NCI-H1092 (cell line): ENCODE data around the gene ANKRD13B.
"Not testable (repeated sequence)": the region's sequence is repeated elsewhere in the genome, so short reads cannot be mapped to it uniquely, and the experiment has no call there.

Experiments
- DNase-seq: peaks from one replicate; lab custom pipeline; 2025; lab: John Stamatoyannopoulos, UW

The ANKRD13B gene

DNA sequence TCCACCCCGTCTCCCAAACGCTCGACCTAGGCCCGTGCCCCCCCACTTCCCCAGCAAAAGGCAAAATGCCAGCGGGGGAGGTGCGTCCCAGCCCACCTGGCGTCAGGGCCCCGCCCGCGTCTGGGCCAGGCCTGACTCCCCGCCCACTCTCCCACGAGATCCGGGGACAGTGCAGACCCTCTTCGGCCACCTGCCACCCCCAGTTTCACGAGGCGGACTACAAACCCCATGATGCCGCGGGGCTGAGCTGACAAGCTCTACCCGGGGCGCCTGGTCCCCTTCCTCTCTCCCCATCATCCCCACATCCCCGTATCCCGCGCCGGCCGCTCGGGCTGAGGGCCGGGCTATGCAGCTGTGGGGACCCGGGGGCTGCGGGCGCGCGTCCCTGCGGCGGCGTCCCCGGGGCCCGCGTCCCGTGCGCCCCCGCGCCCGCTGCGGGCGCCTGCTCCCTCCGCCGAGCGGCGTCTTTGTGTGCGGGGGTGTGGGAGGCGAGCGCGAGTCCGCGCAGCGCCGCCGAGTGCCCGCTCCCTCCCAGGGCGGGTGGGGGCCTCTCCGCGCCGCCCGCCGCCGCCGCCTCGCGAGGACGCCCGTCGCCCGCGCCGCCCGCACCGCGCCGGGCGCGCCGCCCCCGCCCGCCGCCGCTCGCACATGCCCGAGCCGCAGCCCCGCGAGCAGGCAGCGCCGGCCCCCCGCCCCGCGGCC is at the start of gene ANKRD13B:
Gene ANKRD13B, plus strand, starts transcription at position 283 of the 702 bp plus-strand sequence. CDS start 490 bp downstream, outside the sequence.
- DNase-seq: peak; percentile 47

DNA sequence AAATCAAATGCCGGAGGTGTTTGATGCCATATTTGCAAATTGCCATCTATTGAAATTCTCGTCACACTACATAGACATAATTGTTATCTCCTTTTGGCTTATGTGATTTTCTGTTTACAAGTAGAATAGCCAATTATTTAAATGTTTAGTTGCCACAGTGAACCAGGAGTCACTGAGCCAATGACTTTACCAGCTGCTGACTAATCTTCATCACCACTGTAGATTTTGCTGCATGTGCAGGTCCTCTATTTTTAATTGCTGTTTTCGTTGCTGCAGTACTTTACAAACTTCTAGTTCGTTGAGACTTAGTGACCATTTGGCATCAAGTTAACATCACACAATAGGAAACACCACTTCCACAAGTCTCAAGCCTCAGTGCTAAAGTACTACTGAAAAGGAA is 48.9 kb upstream of the ANKRD13B start:
- no peak for DNase-seq

DNA sequence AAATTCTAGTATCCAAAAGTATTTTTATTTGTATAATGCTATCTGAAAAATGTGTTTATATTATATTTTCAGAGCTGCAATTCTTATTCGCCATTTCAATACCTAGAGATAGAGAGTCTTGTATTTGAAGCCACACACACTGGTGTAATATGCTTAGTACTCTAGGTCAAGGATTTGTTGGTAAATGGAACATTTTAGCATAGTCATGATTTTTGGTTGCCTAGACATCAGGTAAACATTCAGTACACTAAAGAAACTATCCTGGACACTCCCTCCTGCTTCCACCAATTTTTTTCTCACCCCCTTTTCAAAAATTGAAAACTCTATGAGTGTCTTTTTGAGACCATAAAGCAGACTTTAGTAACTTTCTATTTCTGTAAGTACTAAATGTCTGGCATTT is 46.8 kb upstream of the ANKRD13B start:
- DNase-seq: no peak

DNA sequence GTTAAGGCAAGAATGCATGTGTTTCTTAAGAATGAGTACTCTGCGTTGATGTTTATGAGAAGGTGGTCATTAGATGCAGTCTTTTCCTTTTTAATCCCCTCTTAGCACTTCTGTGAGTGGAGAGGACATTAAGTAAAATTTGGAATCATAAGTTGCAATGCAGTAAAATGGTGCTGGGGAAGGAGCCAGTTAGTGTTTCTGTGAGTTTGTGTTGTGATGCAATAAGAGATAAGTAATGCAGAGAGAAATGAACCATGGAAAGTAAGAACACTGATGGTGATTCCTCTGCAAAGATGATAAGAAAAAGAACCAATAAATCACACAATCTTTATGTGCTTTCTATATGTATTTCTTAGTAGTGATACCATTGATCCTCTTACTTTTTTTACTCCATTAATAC is 46.1 kb upstream of the ANKRD13B start:
- DNase-seq: no peak

DNA sequence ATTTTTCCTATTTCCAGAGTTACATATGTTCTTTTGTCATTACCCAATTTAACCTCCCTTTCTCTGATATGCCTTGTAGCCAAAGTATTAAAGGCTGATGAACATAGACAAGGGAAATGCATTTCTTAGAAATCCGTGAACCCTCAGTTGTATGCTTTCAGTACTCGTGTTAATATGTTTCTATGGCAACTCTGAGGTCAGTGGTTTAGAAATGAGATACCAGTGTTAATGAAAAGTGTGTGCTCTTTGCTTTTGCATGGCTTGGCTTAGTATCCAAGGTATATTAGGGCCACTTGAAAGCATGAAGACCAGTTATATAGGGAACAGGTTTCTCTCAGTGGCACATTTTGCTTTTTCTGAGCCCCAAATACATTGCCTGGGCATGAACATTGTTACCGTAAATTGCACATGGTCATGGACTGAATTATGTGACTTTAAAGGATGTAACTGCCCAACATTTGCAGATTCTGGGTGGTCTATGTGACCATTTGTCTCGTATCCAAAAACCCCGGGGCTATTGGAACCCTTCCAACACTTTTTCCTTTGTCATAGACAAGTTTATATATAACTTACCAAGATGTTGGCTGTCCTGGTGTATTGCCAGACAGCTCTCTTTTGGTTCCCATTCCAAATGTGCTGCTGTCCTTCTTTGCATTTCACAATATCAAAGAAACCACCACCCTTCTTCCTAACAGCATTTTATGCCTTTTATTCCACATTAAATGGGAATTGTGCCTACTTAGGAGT is 43.6 kb upstream of the ANKRD13B start:
- no peak for DNase-seq

DNA sequence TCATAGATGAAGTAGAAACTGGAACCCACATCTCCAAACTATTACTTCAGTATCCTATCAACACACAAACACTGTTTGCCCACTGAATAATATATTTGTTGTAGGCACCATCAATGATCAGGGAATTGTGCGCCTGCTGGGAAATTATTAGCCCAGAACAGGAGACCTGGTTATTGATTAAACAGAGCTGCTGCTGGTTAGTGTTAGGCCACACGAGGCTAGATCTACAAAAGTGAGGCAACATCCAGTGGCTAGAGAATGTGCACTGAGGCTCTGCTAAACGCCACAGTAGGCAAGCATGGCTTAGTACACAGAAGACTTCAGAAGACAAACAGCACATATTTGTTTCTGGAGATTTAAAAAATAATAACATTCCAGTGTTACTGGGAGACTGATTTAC is 37.1 kb upstream of the ANKRD13B start:
- DNase-seq: no peak

DNA sequence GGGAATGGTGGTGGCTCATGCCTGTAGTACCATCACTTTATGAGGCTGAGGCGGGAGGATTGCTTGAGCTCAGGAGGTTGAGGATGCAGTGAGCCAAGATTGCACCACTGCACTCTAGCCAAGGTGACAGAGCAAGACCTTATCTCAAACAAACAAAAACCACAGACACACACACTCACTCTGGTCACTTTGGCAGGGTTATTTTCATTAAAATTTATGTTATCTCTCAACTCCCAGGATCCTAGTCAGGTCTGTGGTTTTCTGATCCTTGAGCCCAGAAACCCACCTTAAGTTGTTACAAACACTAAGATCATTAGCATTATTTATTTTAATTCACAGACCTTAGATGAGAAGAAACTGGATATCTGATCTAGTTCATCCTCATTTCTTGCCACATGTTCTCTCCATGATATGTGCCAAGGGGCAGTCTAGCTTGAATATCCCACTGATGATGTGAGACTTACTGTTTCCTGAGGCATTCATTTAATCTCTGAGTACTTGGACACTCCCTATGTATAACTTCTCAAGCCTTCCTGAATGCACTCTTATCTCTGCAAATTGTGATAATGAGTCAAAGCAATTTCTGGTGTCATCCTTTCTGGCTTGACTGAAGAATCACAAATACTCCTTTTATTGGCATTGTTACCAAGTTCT is 35.7 kb upstream of the ANKRD13B start:
- DNase-seq: no peak

DNA sequence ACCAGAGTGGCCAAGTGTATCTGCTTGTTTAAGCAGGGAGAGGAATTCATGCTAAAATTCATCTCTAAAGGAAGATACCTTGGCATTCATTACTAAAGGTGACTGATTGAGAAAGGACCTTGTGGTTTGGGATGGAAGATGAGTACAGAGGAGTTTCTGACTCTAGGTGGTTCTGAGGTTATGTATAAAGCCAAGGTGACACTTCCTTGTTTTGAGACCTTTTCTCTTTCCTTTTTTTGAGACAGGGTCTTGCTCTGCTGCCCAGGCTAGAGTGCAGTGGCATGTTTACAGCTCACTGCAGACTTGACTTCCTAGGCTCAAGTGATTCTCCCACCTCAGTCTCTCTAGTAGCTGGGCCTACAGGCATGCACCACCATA is 35.2 kb upstream of the ANKRD13B start:
- DNase-seq: no peak

DNA sequence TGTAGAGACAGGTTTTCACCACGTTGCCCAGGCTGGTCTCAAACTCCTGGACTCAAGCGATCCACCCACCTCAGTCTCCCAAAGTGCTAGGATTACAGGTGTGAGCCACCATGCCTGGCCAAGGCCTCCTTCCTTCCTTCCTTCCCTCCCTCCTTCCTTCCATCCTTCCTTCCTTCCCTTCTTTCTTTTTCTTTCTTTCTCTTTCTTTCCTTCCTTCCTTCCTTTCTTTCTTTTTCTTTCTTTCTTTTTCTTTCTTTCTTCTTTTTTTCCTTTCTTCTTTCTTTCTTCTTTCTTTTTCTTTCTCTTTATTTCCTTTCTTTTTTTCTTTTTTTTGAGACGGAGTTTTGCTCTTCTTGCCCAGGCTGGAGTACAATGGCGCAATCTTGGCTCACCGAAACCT is 34.8 kb upstream of the ANKRD13B start:
- not testable (repeated sequence) for DNase-seq

DNA sequence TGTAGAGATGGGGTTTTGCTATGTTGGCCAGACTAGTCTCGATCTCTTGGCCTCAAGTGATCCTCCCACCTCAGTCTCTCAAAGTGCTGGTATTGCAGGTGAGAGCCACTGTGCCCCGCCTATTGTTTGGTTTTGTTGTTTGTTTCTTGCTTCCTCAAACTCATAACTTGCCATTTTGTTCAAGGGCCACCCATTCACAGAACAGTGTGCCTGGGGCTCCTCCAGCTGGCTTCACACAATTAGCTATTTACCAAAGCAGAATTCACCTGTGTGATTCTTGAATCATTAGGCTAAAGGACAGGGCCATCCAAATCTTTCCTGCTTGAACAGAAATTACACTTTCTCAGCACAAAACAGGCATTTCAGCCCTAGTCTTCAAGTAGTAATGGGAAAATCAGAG is 33.3 kb upstream of the ANKRD13B start:
- no peak for DNase-seq

DNA sequence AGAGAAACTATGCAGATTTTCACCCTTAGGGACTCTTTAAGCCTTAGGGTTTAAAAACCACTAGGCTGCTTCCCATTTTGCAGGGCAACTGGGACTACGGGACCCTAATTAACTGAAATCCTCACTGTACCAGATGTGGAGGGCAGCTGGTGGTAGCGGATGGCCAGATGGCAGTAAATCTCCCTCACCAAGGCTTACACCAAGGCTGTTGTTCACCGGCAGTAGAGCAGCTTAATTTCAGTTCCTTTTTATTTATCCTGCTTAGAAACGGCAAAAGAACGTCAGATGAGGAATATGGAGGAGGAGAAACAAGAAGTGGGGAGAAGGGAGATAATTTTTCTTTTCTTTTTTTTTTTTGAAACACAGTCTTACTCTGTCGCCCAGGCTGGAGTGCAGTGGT is 32.6 kb upstream of the ANKRD13B start:
- DNase-seq: no peak

DNA sequence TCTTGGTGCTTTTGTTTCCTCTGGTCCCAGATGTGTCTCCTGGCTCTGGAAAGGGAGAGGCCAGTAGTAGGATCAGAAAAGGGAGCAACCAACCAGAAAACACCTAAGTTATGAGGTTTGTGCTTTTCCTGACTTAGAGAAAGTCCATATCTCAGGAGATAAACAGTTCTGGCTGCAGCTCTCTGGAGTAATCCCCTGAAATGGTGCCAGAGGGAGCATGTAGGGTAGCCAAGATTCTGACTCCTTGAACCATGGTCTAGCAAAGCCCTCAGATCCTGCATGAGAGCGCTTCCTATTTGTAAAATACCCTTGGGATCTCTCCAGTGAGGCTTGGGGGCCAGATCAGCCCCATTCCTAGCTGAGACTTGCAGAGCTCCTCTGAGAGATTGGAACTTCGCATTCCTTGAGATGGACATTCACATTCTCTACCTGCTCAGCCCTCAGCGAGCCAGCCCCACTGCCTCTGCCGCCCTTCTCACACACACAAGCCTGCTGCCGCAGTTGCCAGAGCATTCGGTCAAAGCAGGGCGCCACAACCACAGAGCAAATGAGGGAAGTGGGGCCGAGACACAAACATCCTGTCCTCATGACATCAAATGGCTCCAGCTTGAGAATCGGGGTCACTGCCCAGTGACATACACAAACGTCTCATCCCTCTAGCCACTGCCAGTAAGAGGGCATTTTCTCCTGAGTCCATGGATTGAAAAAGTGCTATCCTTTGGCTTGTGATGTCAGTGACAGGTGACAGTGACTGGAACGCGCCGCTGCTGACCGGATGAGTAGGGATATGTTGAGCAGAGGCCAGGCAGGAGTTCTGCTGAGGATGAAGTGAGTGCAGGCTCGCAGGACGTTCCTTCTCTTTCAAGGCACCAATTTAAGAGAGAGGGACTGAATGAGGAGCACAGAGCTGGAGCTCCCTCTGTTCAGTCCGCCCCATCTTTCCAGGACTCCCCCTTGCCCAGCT is 31.1 kb upstream of the ANKRD13B start:
- DNase-seq: no peak

DNA sequence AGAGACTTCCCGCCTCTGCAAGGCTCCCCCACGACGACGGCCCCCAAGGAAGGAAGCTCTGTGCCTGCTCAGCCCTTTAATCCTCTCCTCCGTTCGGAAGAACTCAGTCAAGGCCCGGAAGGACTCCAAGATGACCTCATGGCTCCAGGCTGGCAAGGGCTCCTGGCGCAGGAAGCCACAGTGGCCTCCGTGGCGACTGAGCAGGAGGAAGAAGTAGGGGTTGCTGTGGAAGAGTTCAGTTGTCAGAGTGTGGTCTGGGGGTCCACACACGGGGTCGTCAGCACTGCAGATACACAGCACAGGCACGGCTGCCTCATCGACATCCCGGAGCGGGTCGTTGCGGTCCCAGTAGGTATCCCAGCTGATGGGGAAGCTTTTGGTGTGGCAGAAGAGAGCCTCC is 30.3 kb upstream of the ANKRD13B start:
- DNase-seq: no peak

DNA sequence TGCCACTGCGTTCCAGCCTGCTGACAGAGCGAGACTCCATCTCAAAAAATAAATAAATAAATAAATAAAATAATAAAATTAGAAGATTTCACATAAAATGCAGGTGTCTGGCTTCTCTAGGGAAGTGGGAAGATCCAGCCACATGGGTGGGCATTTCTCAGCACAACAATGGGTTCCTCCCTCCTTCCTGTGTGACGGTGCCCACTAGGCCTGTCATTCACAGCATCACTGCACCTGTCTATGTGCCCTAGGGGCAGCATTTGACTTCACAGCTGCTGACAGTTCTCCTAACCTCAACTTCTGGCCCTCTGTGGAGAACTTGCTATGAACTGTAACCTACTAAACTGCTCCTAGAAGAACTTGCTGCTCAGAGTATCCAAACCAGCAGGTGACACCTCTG is 29.1 kb upstream of the ANKRD13B start:
- no peak for DNase-seq

DNA sequence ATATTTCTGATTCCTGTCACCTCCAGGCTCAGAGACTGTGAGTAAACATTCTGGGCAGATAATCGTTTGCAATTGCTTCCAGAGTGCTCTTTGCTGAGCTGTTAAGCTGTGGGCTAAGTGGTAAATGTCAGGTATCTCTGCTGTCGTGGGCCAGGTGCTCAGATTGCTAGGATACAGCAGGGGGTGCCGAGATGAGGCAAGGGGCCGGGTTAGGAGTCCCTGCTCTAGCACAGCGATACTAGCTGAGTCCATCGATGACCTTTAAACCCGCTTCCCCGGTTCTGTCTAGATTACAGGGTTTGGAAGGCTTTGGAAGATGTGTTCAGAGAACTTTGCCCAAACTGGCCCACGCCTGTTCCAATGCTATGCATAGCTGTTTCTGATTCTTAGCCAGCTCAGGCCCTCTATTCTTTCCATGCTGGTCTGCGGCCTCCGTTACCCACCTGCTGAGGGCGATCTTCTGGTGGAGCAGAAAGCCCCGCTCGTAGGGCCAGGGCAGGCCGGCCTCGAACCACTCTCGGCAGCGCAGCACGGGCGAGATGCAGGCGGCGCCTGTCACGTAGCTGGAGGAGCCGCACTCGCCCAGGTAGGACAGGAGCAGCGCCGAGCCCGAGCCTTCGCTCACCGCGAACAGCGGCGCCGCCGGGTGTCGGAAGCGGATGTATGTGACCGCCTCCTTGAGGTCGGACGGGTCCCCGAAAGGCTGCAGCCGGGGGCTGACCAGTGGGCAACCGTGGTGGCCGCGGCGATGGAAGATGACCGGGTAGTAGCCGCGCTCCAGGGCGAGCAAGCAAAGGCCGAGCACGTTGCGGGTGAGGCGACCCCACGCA is 27.1 kb upstream of the ANKRD13B start:
- no peak for DNase-seq

DNA sequence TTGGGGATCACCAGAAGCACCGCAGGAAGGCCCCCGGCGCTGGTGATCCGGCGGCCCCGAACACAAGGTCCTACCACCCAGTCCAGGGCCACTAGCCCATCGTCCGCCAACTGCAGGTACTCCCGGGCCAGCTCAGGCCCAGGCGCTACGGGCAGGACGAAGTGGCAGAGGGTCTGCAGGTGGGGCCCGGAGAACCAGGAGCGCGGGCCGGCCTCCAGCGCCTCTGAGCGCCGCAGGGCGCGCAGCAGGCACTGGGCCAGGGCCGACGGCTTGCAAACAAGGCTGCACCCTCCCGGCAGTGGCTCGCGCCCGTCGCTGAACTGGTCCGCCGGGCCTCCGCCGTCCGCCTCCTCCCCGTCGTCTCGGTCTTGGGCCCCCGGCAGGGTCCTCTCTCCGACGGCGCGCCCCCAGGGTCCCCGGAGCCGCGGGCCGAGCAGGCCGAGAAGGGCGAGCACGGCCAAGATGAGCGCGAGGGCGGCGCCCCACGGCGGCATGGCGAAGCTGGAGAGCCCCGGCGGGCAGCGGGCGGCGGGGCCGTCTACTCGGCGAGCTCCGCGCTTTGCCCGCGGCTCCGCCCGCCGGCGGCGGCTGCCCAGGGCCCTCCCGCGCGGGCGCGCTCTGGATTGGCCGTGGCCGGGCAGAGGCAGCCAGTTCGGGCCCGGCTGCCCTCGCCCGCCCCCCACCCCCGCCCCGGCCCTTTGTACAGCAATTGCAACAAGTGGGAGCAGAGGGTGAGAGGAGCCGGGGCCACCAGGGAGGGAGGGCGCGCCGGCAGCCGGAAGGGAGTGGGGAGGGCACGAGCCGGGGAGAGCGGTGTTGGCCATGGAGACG is 26.2 kb upstream of the ANKRD13B start, which contains the start of gene ABHD15:
Gene ABHD15, minus strand, starts transcription at position 565 of the 831 bp plus-strand sequence. Its CDS starts 71 bp downstream, at position 494.
- peak; percentile 17 for DNase-seq

DNA sequence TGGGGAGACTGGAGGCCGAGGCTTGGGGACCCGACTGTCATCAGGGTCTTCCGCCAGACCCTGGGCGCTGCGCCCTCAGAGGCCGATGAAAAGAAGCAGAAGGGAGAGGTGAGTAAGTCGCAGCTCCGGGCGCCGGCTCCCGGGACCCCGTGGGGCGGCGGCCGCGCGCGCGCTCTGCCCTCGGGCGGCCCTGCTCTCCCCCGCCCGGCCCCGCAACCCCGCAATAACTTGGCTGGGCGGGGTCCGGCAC is 25.7 kb upstream of the ANKRD13B start:
- DNase-seq: no peak

DNA sequence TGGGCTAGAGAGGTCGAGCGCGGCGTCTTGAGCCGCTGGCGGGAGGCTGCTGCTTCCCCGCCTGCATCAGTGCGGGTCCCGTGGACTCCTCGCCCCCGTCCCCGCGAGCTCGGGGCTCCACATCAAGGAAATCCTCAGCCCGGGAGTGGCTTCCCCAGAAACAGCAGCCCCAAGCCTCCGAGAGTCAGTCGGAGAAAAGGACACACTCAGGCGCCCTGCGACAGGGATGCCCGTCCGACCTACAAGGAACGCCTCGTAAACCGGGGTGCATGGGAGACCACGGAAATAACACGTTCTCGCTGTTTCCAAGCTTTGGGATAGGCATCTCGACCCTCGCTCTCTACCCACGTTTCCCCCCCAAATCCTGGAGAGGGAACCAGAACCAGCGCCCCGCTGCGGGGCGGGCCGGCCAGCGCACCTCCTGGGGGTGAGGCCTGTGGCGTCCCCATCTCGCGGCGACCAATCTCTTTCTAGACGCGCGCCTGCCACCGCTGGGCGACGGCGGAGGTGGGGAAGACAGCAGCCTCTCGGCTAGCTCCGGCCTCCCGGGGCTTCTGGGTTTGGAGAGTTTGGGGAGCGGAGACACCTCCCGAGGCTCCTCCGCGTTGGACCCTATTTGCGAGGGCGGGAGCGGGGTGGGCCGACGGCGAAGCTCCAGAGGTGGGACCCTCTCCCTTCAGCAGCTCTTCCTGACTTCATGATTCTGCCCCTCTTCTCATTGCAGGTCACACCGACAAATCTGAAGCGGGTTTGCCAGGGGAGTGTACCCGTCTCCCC is 25.2 kb upstream of the ANKRD13B start:
- DNase-seq: peak; percentile 16
